KMS-11 (cell line): ENCODE measurements around the gene ADGRD2.

Experiments used
- H2AFZ ChIP-seq: fragments of 200-600 bp; sonication (generic); 2 replicates; pipeline ENCODE4 v1.6.1; 2016; ENCODE audit warnings: antibody characterized with exemption, mixed run types, low read depth
- H3K27ac ChIP-seq: fragments of 200-600 bp; sonication (generic); 2 replicates; pipeline ENCODE4 v1.6.1; 2016; ENCODE audit warnings: mild to moderate bottlenecking, mixed run types
- H3K27me3 ChIP-seq: fragments of 200-600 bp; sonication (generic); 2 replicates; pipeline ENCODE4 v1.6.1; 2017; ENCODE audit warnings: mild to moderate bottlenecking, low read depth, mixed run types, moderate library complexity; ENCODE audit not compliant: insufficient read depth
- H3K36me3 ChIP-seq: fragments of 200-600 bp; sonication (generic); 2 replicates; pipeline ENCODE4 v1.6.1; 2017; ENCODE audit warnings: mild to moderate bottlenecking, mixed run types; ENCODE audit not compliant: insufficient read depth
- H3K4me1 ChIP-seq: fragments of 200-600 bp; sonication (generic); 2 replicates; pipeline ENCODE4 v1.6.1; 2016; ENCODE audit warnings: mild to moderate bottlenecking, low read depth, mixed run types; ENCODE audit not compliant: poor library complexity, severe bottlenecking
- H3K4me2 ChIP-seq: fragments of 200-600 bp; sonication (generic); 2 replicates; pipeline ENCODE4 v1.7.0; 2016; ENCODE audit warnings: mild to moderate bottlenecking, mixed run types
- H3K4me3 ChIP-seq: fragments of 200-600 bp; sonication (generic); IDR thresholded peaks from 2 replicates; pipeline ENCODE4 v1.6.1; 2017; ENCODE audit warnings: low read depth, low read length, mixed read lengths; ENCODE audit not compliant: insufficient read depth
- H3K79me2 ChIP-seq: fragments of 200-600 bp; sonication (generic); 2 replicates; pipeline ENCODE4 v1.6.1; 2016; ENCODE audit warnings: low read depth, mixed run types; ENCODE audit not compliant: insufficient read depth
- H3K9ac ChIP-seq: fragments of 200-600 bp; sonication (generic); 2 replicates; pipeline ENCODE4 v1.6.1; 2016; ENCODE audit warnings: mild to moderate bottlenecking, mixed run types
- H4K20me1 ChIP-seq: fragments of 200-600 bp; sonication (generic); 2 replicates; pipeline ENCODE4 v1.6.1; 2016; ENCODE audit warnings: mild to moderate bottlenecking, mixed run types; ENCODE audit not compliant: insufficient read depth
- TF ChIP-seq, protein P1 (sequence below): fragments of 200-600 bp; sonication (generic); conservative IDR thresholded peaks from 2 replicates; pipeline ENCODE4 v1.6.1; 2017; ENCODE audit warnings: low read depth, mild to moderate bottlenecking, antibody characterized with exemption, low read length, moderate library complexity, mixed read lengths

Gene ADGRD2

DNA sequence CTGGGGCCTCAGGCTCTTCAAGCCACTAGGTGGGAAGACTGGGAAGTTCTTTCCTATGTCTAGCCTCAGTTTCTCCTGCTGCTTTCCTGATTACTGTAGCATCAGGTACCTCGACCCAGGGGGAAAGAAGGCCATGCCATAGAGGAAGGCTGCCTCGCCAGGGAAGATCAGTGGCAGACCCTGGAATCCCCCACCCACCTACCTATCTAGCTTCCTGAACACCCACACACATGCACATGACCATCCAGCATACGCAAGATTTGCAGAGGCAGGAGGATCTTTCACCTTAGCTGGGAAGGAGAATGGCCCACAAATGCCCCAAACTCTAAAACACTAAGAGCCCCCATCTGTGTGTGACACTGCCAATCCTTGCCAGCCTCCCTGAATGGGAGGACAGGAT lies 49.0 kb downstream of the ADGRD2 start:
- no peaks in the 10 kb centered on the region for H3K79me2 ChIP-seq
- no peak overlapping the region for H3K4me3 ChIP-seq
- no peaks in the 10 kb centered on the region for H3K36me3 ChIP-seq
- H2AFZ ChIP-seq: no peak overlapping the region
- H4K20me1 ChIP-seq: no peaks in the 10 kb centered on the region
- H3K27ac ChIP-seq: no peak overlapping the region
- H3K27me3 ChIP-seq: peaks cover 17% of the 10 kb centered on the region; the same call in 1 of the 2 replicates
- TF ChIP-seq, protein P1, sequence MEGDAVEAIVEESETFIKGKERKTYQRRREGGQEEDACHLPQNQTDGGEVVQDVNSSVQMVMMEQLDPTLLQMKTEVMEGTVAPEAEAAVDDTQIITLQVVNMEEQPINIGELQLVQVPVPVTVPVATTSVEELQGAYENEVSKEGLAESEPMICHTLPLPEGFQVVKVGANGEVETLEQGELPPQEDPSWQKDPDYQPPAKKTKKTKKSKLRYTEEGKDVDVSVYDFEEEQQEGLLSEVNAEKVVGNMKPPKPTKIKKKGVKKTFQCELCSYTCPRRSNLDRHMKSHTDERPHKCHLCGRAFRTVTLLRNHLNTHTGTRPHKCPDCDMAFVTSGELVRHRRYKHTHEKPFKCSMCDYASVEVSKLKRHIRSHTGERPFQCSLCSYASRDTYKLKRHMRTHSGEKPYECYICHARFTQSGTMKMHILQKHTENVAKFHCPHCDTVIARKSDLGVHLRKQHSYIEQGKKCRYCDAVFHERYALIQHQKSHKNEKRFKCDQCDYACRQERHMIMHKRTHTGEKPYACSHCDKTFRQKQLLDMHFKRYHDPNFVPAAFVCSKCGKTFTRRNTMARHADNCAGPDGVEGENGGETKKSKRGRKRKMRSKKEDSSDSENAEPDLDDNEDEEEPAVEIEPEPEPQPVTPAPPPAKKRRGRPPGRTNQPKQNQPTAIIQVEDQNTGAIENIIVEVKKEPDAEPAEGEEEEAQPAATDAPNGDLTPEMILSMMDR: no peak
- no peaks in the 10 kb centered on the region for H3K4me1 ChIP-seq
- H3K4me2 ChIP-seq: no peak overlapping the region
- no peak overlapping the region for H3K9ac ChIP-seq

DNA sequence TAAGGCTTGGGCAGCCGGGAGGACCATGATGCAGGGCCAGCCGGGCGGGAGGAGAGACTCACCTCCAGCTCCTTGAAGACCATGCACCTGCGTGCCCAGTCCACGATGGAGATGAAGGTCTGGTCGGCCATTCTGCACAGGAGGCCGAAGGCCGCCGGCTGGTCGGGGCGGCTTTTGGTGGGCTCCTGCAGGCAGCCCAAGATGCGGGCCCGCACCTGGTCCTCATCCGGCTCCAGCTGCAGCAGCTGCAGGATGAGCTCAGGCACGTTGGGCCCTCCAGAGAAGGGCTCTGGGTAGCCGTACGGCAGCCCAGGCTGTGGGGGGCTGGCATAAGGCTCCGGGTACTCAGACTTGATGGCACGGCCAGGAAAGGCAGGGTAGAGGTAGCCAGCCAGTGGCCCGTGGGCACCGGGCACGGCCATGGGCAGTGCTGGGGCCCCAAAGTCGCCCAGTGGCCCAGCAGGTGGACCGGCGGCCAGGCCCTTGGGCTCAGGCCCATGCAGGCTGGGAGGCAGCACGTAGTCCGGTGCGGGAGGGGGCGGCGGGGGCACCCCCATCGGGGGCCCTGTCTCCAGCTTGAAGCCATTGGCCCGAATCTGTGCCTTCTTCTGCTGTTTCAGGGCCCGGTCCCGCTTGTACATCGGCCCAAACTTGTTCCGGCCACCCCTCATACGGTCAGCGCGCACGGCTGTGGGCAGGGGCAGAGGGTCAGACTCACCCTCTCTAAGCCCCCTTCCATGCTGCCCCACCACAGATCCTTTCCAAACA lies 50.0 kb downstream of the ADGRD2 start:
- Histone ChIP-seq H3K79me2 (no peaks in the 10 kb centered on the region), H2AFZ (no peak overlapping the region), H3K4me3 (no peak overlapping the region), H3K27ac (no peak overlapping the region), H3K4me2 (no peak overlapping the region), H4K20me1 (no peaks in the 10 kb centered on the region), H3K36me3 (no peaks in the 10 kb centered on the region), H3K4me1 (no peaks in the 10 kb centered on the region), H3K27me3 (peaks cover 12% of the 10 kb centered on the region; the same call in 1 of the 2 replicates), H3K9ac (no peak overlapping the region)
- TF ChIP-seq, protein P1: no peak

DNA sequence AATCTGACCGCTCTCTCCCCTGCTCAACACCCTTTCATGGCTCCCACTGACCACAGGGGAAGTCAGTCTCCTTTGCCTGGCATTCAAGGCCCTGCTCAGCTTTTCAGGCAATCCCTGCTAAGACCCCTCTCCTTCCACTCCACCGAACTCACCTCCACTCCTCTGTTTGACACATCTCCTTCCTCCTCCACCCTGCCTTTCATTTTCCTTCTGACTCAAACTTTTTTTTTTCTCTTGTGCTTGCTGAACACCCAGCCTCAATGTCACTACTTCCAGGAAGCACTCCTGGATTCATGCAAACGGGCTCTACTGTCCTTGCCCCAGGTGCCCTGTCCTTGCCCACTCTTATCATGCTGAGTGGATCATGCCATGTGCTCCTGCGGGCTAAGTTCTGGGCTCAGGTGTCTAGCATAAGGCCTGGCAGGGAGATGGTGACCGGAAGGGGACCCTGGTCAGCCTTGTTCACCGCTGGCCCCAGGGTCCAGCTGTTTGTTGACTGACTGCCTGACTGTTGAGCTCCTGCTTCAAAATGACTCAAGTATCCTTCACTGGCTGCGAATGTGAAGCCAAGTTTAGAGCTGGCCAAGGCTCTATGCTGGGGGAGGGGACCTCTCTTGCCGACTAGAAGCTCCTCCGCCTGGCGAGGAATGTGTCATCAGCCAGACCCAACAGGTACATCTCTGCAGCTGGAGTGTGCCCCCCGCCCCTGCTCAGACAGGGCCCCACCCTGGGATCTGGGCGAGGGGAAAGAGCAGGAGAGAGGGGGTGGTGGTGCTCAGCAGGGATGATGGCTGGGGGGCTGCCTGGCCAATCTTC lies 50.8 kb downstream of the ADGRD2 start:
- Histone ChIP-seq H3K27me3 (peaks cover 12% of the 10 kb centered on the region; the same call in 1 of the 2 replicates), H3K27ac (no peak overlapping the region), H3K4me2 (no peak overlapping the region), H4K20me1 (no peaks in the 10 kb centered on the region), H2AFZ (no peak overlapping the region), H3K36me3 (no peaks in the 10 kb centered on the region), H3K4me3 (no peak overlapping the region), H3K4me1 (no peaks in the 10 kb centered on the region), H3K79me2 (no peaks in the 10 kb centered on the region), H3K9ac (no peak overlapping the region)
- TF ChIP-seq, protein P1: no peak

DNA sequence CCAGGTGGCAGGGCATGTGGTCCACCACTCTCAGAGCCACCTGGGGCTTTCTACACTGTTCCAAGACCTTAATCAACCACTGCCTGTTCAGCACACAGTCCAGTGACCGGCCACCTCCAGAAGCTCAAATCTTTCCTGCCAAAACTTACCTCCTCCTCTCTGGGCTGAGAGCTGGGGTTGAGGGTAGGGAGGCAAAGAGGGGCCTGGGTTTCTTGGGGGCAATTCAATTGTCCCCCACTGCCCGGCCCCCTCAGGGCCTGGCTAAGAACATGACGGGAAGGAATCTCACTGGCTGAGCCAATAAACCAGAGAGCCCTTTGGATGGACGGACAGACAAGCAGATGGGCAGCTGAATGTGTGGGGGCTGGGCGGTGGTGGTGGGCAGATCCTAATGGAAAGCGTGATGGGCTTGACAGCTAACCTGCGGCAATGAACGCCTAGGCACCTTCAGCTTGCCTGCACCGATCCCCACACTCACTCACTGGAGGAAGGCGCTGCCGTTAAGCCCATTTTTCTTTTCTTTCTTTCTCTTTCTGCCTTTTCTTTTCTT lies 51.6 kb downstream of the ADGRD2 start:
- Histone ChIP-seq H3K79me2 (no peaks in the 10 kb centered on the region), H3K9ac (no peak overlapping the region), H3K27ac (no peak overlapping the region), H3K4me1 (no peaks in the 10 kb centered on the region), H2AFZ (no peak overlapping the region), H3K36me3 (no peaks in the 10 kb centered on the region), H3K4me2 (no peak overlapping the region), H4K20me1 (no peaks in the 10 kb centered on the region), H3K4me3 (no peak overlapping the region), H3K27me3 (peaks cover 12% of the 10 kb centered on the region; the same call in 1 of the 2 replicates)
- TF ChIP-seq, protein P1: no peak
